GM12878 (cell line): ENCODE results near the gene RAD51B. TPM values are rescaled to one million over a fixed set of nuclear protein-coding genes. Genes with fewer than 3 reads are reported as not detected.

Source experiments
- ATAC-seq: fragments of 200-7000 bp; cut with Tn5 transposase; 3 replicates; pipeline ENCODE4 v1.9.1; 2020; ENCODE audit warnings: mild to moderate bottlenecking, moderate library complexity
- BruUV-seq: library from RNA; stranded (reverse); fragments of 400-500 nt; replicated peaks from 2 replicates; lab custom pipeline; 2021; lab: Mats Ljungman, UMichigan
- CTCF ChIA-PET: fragments of 300-600 bp; sonication (Branson Sonifier 250); formaldehyde crosslinking; extraction: SDS; loops from one replicate; lab custom pipeline; 2021; ENCODE audit warnings: inconsistent platforms; lab: Yijun Ruan, JAX
- POLR2A ChIA-PET: fragments of 350-600 bp; formaldehyde crosslinking; extraction: SDS; loops from one replicate; lab custom pipeline; 2021; ENCODE audit warnings: inconsistent platforms; lab: Charles Lee
- RAD21 ChIA-PET: fragments of 300-600 bp; sonication (Branson Sonifier 250); formaldehyde crosslinking; loops from one replicate; lab custom pipeline; 2023; ENCODE audit warnings: antibody characterized with exemption; ENCODE audit not compliant: unreplicated experiment; lab: Charles Lee
- SMC1A ChIA-PET: fragments of 300-600 bp; sonication (Branson Sonifier 250); formaldehyde crosslinking; loops from one replicate; lab custom pipeline; 2023; ENCODE audit not compliant: unreplicated experiment, uncharacterized antibody; lab: Charles Lee
- DNase-seq: peaks from one replicate; pipeline ENCODE4 v3.0.0-alpha.2; 2011; ENCODE audit warnings: low read depth, low spot score
- FAIRE-seq: peaks from 3 replicates; lab custom pipeline; 2011; peaks lifted over from hg19 to GRCh38; lab: Jason Lieb, UNC
- H2AFZ ChIP-seq: 2 replicates; pipeline ENCODE4 v1.6.0; 2011; ENCODE audit warnings: low read depth, low read length, control low read depth; ENCODE audit not compliant: control insufficient read depth
- H3K27ac ChIP-seq: 2 replicates; pipeline ENCODE4 v1.5.1; 2011; ENCODE audit warnings: control low read depth; ENCODE audit not compliant: control insufficient read depth, insufficient read depth
- H3K27me3 ChIP-seq, 2 experiments: replicated peaks in 1 of 2; 2 replicates each; pipeline versions ENCODE4 v1.6.0 to v1.6.1; 2011; ENCODE audit warnings: low read length in 1 of 2; ENCODE audit not compliant: control insufficient read depth in 2 of 2, insufficient read depth in 2 of 2
- H3K36me3 ChIP-seq, 2 experiments: 2 replicates each; pipeline ENCODE4 v1.5.1; 2011; ENCODE audit warnings: low read length in 1 of 2; ENCODE audit not compliant: control insufficient read depth in 2 of 2, insufficient read depth in 2 of 2
- H3K4me1 ChIP-seq: 2 replicates; pipeline ENCODE4 v1.6.1; 2011; ENCODE audit warnings: mild to moderate bottlenecking, low read length, moderate library complexity, mixed read lengths; ENCODE audit not compliant: control insufficient read depth, insufficient read depth
- H3K4me2 ChIP-seq: 2 replicates; pipeline ENCODE4 v1.6.0; 2011; ENCODE audit warnings: control low read depth; ENCODE audit not compliant: control insufficient read depth, insufficient read depth
- H3K4me3 ChIP-seq: fragments of 200-600 bp; sonication (generic); 2 replicates; pipeline ENCODE4 v1.5.1; 2016
- H3K79me2 ChIP-seq: 2 replicates; pipeline ENCODE4 v1.6.0; 2011; ENCODE audit warnings: low read length; ENCODE audit not compliant: control insufficient read depth, insufficient read depth
- H3K9ac ChIP-seq: 2 replicates; pipeline ENCODE4 v1.8.0; 2011; ENCODE audit warnings: low read length, control low read depth, mixed read lengths; ENCODE audit not compliant: control insufficient read depth, insufficient read depth
- H3K9me3 ChIP-seq: replicated peaks from 3 replicates; pipeline ENCODE4 v1.5.1; 2011; ENCODE audit warnings: mild to moderate bottlenecking, low read length; ENCODE audit not compliant: control insufficient read depth, insufficient read depth
- H4K20me1 ChIP-seq: 2 replicates; pipeline ENCODE4 v1.6.0; 2011; ENCODE audit not compliant: control insufficient read depth, insufficient read depth
- BACH1 ChIP-seq: fragments of 450-650 bp; IDR thresholded peaks from 2 replicates; pipeline ENCODE4 v1.6.1; 2017; ENCODE audit warnings: mild to moderate bottlenecking, borderline replicate concordance
- BMI1 ChIP-seq: fragments of 450-650 bp; IDR thresholded peaks from 2 replicates; pipeline ENCODE4 v1.6.1; 2016; ENCODE audit warnings: mild to moderate bottlenecking, moderate library complexity, borderline replicate concordance
- CEBPB ChIP-seq, 2 experiments: fragments of 150-350 bp in 1 of 2; IDR thresholded peaks; 2 replicates each; pipeline ENCODE4 v1.6.1; 2012 to 2014; ENCODE audit warnings: low read depth in 2 of 2, low read length in 2 of 2, borderline replicate concordance in 1 of 2, inconsistent platforms in 1 of 2
- ELK1 ChIP-seq: IDR thresholded peaks from 2 replicates; pipeline ENCODE4 v1.6.1; 2012; ENCODE audit warnings: low read depth, low read length, improper control_type of control experiment
- MEF2A ChIP-seq: IDR thresholded peaks from 2 replicates; pipeline ENCODE4 v1.6.1; 2011; ENCODE audit warnings: low read depth, mild to moderate bottlenecking, low read length, moderate library complexity; ENCODE audit not compliant: insufficient read depth
- MEF2B ChIP-seq: fragments of 450-650 bp; IDR thresholded peaks from 2 replicates; pipeline ENCODE4 v1.6.1; 2018; ENCODE audit warnings: mild to moderate bottlenecking, moderate library complexity; ENCODE audit not compliant: partially characterized antibody, poor library complexity, severe bottlenecking
- NFXL1 ChIP-seq: fragments of 450-650 bp; IDR thresholded peaks from 2 replicates; pipeline ENCODE4 v1.6.1; 2017; ENCODE audit warnings: antibody characterized with exemption, mild to moderate bottlenecking, borderline replicate concordance
- PBX3 ChIP-seq: IDR thresholded peaks from 2 replicates; pipeline ENCODE4 v1.6.1; 2011; ENCODE audit warnings: mild to moderate bottlenecking, low read depth, low read length, moderate library complexity; ENCODE audit not compliant: insufficient replicate concordance
- POLR2AphosphoS5 ChIP-seq: IDR thresholded peaks from 2 replicates; pipeline ENCODE4 v1.6.1; 2011; ENCODE audit warnings: mild to moderate bottlenecking, low read length, inconsistent platforms
- RBBP5 ChIP-seq: fragments of 200-600 bp; sonication (generic); conservative IDR thresholded peaks from 2 replicates; pipeline ENCODE4 v1.6.1; 2016
- RCOR1 ChIP-seq: conservative IDR thresholded peaks from 2 replicates; pipeline ENCODE4 v1.6.1; 2012; ENCODE audit warnings: low read depth, low read length, improper control_type of control experiment
- RELB ChIP-seq: fragments of 450-650 bp; IDR thresholded peaks from 2 replicates; pipeline ENCODE4 v1.6.1; 2017; ENCODE audit warnings: low read depth, mild to moderate bottlenecking, moderate library complexity
- USF2 ChIP-seq: IDR thresholded peaks from 2 replicates; pipeline ENCODE4 v1.6.1; 2011; ENCODE audit warnings: low read depth, low read length, improper control_type of control experiment, borderline replicate concordance
- WRNIP1 ChIP-seq: IDR thresholded peaks from 2 replicates; pipeline ENCODE4 v1.6.1; 2011; ENCODE audit warnings: low read depth, low read length, improper control_type of control experiment, borderline replicate concordance
- ZBTB11 ChIP-seq: fragments of 450-650 bp; formaldehyde crosslinking; IDR thresholded peaks from 2 replicates; pipeline ENCODE4 v1.5.0; 2022; ENCODE audit warnings: mild to moderate bottlenecking, missing genetic modification characterization
- WGBS: methylation state at CpG from one replicate; pipeline ENCODE4 v1.1.6; 2016; ENCODE audit warnings: low lambda C conversion rate; ENCODE audit not compliant: insufficient replicate concordance, insufficient coverage; ENCODE audit errors: missing lambda C conversion rate; 5-methylcytosine and 5-hydroxymethylcytosine counted together
- in situ Hi-C: fragments of 300-500 bp; cut with MboI; formaldehyde crosslinking; loops from 9 replicates; pipeline ENCODE4 v1.14.3; 2018; ENCODE audit warnings: mixed read lengths
- intact Hi-C: fragments of 100-400 bp; cut with micrococcal nuclease; formaldehyde crosslinking; loops from one replicate; pipeline ENCODE4 v1.14.2; 2022; ENCODE audit not compliant: unreplicated experiment
- polyA plus RNA-seq, 11 experiments: library from polyadenylated mRNA; depleted of rRNA in 4 of 11; unstranded in 6 of 11; stranded (reverse) in 5 of 11; fragments of >200 nt; fragmentation: Nextera tagmentation in 4 of 11; fragmentation: Illumina TruSeq in 1 of 11; extraction: Ambion mirVana in 4 of 11; extraction: Trizol in 1 of 11; gene quantifications; 1 replicate in 1 of 11; 2 replicates in 10 of 11; pipeline versions ENCODE4 v1.2.1 to v1.2.3, GENCODE V29; 2011 to 2016; ENCODE audit warnings: inconsistent platforms in 2 of 11, missing spikeins in 2 of 11, low read depth in 1 of 11
- total RNA-seq, 4 experiments: library from RNA; depleted of rRNA in 3 of 4; stranded (reverse); fragments of >200 nt in 3 of 4; fragmentation: Illumina TruSeq in 1 of 4; extraction: Trizol in 1 of 4; gene quantifications; 2 replicates each; pipeline versions ENCODE4 v1.2.1 to v1.2.3, GENCODE V29; 2013 to 2021

Gene RAD51B
- total and polyA plus RNA-seq, 10 of the 15 experiments (the other 5 are each of a cell fraction or from before 2014, with no cell fraction given), result 9.8 to 26.8 (median 21.3) TPM

GRCh38 chr14:68501614-68502052 is 682.1 kb downstream of the RAD51B start:
- intact Hi-C loops (no loop called here), in situ Hi-C loops (no loop called here)
- Histone ChIP-seq H3K36me3 (no peaks in the 10 kb centered on the region), H3K9ac (no peak overlapping the region), H3K27me3 (no peaks in the 10 kb centered on the region), H4K20me1 (no peaks in the 10 kb centered on the region), H3K9me3 (no peaks in the 10 kb centered on the region), H3K27ac (no peak overlapping the region), H3K79me2 (no peaks in the 10 kb centered on the region), H3K4me2 (no peak overlapping the region), H2AFZ (no peak overlapping the region), H3K4me3 (no peak overlapping the region), H3K4me1 (peaks cover 18% of the 10 kb centered on the region)
- DNase-seq (no peak), FAIRE-seq (no peak), ATAC-seq (no peak)
- ChIA-PET POLR2A (no interaction called here), RAD21 (no interaction called here), SMC1A (no interaction called here), CTCF (no interaction called here)
- BruUV-seq, result no TSS peak
- 84% methylated on average over 9 of the region's 9 CpGs for WGBS
- TF ChIP-seq MEF2A, result no peak
- TF ChIP-seq CEBPB (IDR thresholded peaks at IDR 0.05; ENCODE audit: borderline replicate concordance in 1 of 2, low read depth in 2 of 2, low read length in 2 of 2), result no peak
- TF ChIP-seq RELB, result no peak
- TF ChIP-seq USF2, result no peak
- TF ChIP-seq BMI1, result no peak
- no peak for TF ChIP-seq MEF2B
- no peak for TF ChIP-seq PBX3
- no peak for TF ChIP-seq POLR2AphosphoS5
- TF ChIP-seq RCOR1, result no peak
- no peak for TF ChIP-seq WRNIP1
- no peak for TF ChIP-seq NFXL1
- TF ChIP-seq RBBP5, result no peak
- no peak for TF ChIP-seq BACH1
- no peak for TF ChIP-seq ELK1
- TF ChIP-seq ZBTB11, result no peak
